ENCODE results near the gene GLYR1. TPM values are rescaled to one million over a fixed set of nuclear protein-coding genes. Genes with fewer than 3 reads are reported as not detected.

The GLYR1 gene
- total RNA-seq, 4 donors from 2014 or later, result 36.8 to 52.6 (median 51.3) TPM

- H3K4me3 ChIP-seq (ENCODE audit: low read depth, poor library complexity, severe bottlenecking), result peak overlapping the region; percentile 51
- 1% methylated on average over 18 to 51 of the region's 59 CpGs for WGBS, 2 donors
- intact Hi-C loops (cut with DNase I; ENCODE audit: low total_unique reads), result no loop called here
- DNase-seq (ENCODE audit: low spot score in 2 of 2), result peak; percentile 86 to 98
- no peak for TF ChIP-seq POLR2A (IDR thresholded peaks at IDR 0.05)
- TF ChIP-seq CTCF (IDR thresholded peaks at IDR 0.05), result no peak
These were observed 44.3 kb downstream of the GLYR1 start for GRCh38 chr16:4802659-4803287.

GRCh38 chr16:4801962-4802658 is 45.0 kb downstream of the GLYR1 start, which contains the start of gene ROGDI:
ROGDI (minus strand) TSS chr16:4802633; CDS start chr16:4802571, 62 bp downstream.
- WGBS, 2 donors, result 0% methylated on average over 11 to 55 of the region's 70 CpGs
- H3K4me3 ChIP-seq (ENCODE audit: low read depth, poor library complexity, severe bottlenecking), result peak within 1 kb of the TSS; percentile 51
- TF ChIP-seq CTCF (IDR thresholded peaks at IDR 0.05), result no peak
- TF ChIP-seq POLR2A (IDR thresholded peaks at IDR 0.05), result no peak
- intact Hi-C loops (cut with DNase I; ENCODE audit: low total_unique reads), result no loop called here
- peak; percentile 69 to 94 for DNase-seq (ENCODE audit: low spot score in 2 of 2)

GRCh38 chr16:4801051-4801961 is 45.8 kb downstream of the GLYR1 start:
- intact Hi-C loops (cut with DNase I; ENCODE audit: low total_unique reads), result no loop called here
- no peak for DNase-seq (ENCODE audit: low spot score in 2 of 2)
- peak overlapping the region; percentile 51 for H3K4me3 ChIP-seq (ENCODE audit: low read depth, poor library complexity, severe bottlenecking)
- no peak for TF ChIP-seq CTCF (IDR thresholded peaks at IDR 0.05)
- TF ChIP-seq POLR2A (IDR thresholded peaks at IDR 0.05), result no peak
- WGBS, 2 donors, result 52 to 60% methylated on average over 19 to 29 of the region's 29 CpGs

GRCh38 chr16:4800290-4801041 is 46.6 kb downstream of the GLYR1 start:
- no peak for DNase-seq (ENCODE audit: low spot score in 2 of 2)
- no peak for TF ChIP-seq CTCF (IDR thresholded peaks at IDR 0.05)
- no peak for TF ChIP-seq POLR2A (IDR thresholded peaks at IDR 0.05)
- WGBS, 2 donors, result 66 to 69% methylated on average over 15 to 16 of the region's 17 CpGs
- intact Hi-C loops (cut with DNase I; ENCODE audit: low total_unique reads), result no loop called here
- H3K4me3 ChIP-seq (ENCODE audit: low read depth, poor library complexity, severe bottlenecking), result no peak overlapping the region

- intact Hi-C loops (cut with DNase I; ENCODE audit: low total_unique reads), result no loop called here
- WGBS, 2 donors, result 91 to 92% methylated on average over 19 of the region's 19 CpGs
- H3K4me3 ChIP-seq (ENCODE audit: low read depth, poor library complexity, severe bottlenecking), result no peak overlapping the region
- no peak for TF ChIP-seq POLR2A (IDR thresholded peaks at IDR 0.05)
- no peak for DNase-seq (ENCODE audit: low spot score in 2 of 2)
These were observed 47.8 kb downstream of the GLYR1 start for GRCh38 chr16:4799171-4799855.

Measured in lower leg skin (tissue), 4 donors.